ENCODE measurements around the gene AGAP2. TPM values are rescaled to one million over a fixed set of nuclear protein-coding genes. Genes with fewer than 3 reads are reported as not detected.

Gene AGAP2
- total RNA-seq, 1 donor from 2014 or later, result 1.7 TPM

- peaks cover 100% of the 10 kb centered on the region for H3K27me3 ChIP-seq
- Mint-ChIP-seq H3K27ac (no peak overlapping the region), H3K27me3 (ENCODE audit: insufficient read depth, low read depth) (peaks cover 54% of the 10 kb centered on the region)
Observed at GRCh38 chr12:57732270-57732669, 6.3 kb downstream of the AGAP2 start.

GRCh38 chr12:57731411-57732080 lies 7.0 kb downstream of the AGAP2 start:
- Histone ChIP-seq H2AFZ (replicated peaks) (no peak overlapping the region), H3K36me3 (no peaks in the 10 kb centered on the region), H3K27ac (no peak overlapping the region), H3K4me3 (no peak overlapping the region), H3K4me1 (peaks cover 13% of the 10 kb centered on the region), H3K27me3 (peaks cover 100% of the 10 kb centered on the region), H4K20me1 (ENCODE audit: low read depth) (peaks cover 48% of the 10 kb centered on the region), H3K9ac (no peak overlapping the region), H3K9me3 (ENCODE audit: low read depth) (no peaks in the 10 kb centered on the region), H3K79me2 (ENCODE audit: low read depth) (no peaks in the 10 kb centered on the region), H3K4me2 (no peak overlapping the region), H3F3A (ENCODE audit: low read depth) (peaks cover 12% of the 10 kb centered on the region)
- DNase-seq (ENCODE audit: low spot score), result no peak
- H3K9me3 Mint-ChIP-seq, result peaks cover 5% of the 10 kb centered on the region
- TF ChIP-seq EZH2phosphoT487 (IDR thresholded peaks at IDR 0.05), result no peak
- TF ChIP-seq EZH2 (IDR thresholded peaks at IDR 0.05), result no peak
- no peak for TF ChIP-seq CTCF (IDR thresholded peaks at IDR 0.05)
- H3K27ac Mint-ChIP-seq, result no peak overlapping the region
- peaks cover 6% of the 10 kb centered on the region for H3K36me3 Mint-ChIP-seq
- peaks cover 50% of the 10 kb centered on the region for H3K27me3 Mint-ChIP-seq (ENCODE audit: insufficient read depth, low read depth)
- H3K4me1 Mint-ChIP-seq, result peaks cover 24% of the 10 kb centered on the region
- H3K4me3 Mint-ChIP-seq, result no peak overlapping the region

More at GRCh38 chr12:57732270-57732669, 6.3 kb downstream of the AGAP2 start:
- peaks cover 5% of the 10 kb centered on the region for H3K9me3 Mint-ChIP-seq
- H3K4me3 Mint-ChIP-seq, result no peak overlapping the region
- H3K27ac ChIP-seq, result no peak overlapping the region
- DNase-seq (ENCODE audit: low spot score), result no peak
- no peak overlapping the region for H3K9ac ChIP-seq
- no peak overlapping the region for H3K4me3 ChIP-seq
- H3K36me3 Mint-ChIP-seq, result peaks cover 6% of the 10 kb centered on the region
- H4K20me1 ChIP-seq (ENCODE audit: low read depth), result peaks cover 48% of the 10 kb centered on the region
- H3K4me1 ChIP-seq, result peaks cover 10% of the 10 kb centered on the region
- H2AFZ ChIP-seq (replicated peaks), result no peak overlapping the region
- H3K9me3 ChIP-seq (ENCODE audit: low read depth), result no peaks in the 10 kb centered on the region
- TF ChIP-seq EZH2phosphoT487 (IDR thresholded peaks at IDR 0.05), result no peak
- no peak for TF ChIP-seq EZH2 (IDR thresholded peaks at IDR 0.05)
- TF ChIP-seq CTCF (IDR thresholded peaks at IDR 0.05), result no peak
- no peaks in the 10 kb centered on the region for H3K36me3 ChIP-seq
- peaks cover 28% of the 10 kb centered on the region for H3K4me1 Mint-ChIP-seq
- no peak overlapping the region for H3K4me2 ChIP-seq
- H3F3A ChIP-seq (ENCODE audit: low read depth), result peaks cover 19% of the 10 kb centered on the region
- no peaks in the 10 kb centered on the region for H3K79me2 ChIP-seq (ENCODE audit: low read depth)

- no peak for DNase-seq (ENCODE audit: low spot score)
- Mint-ChIP-seq H3K27ac (no peak overlapping the region), H3K4me3 (no peak overlapping the region), H3K27me3 (ENCODE audit: insufficient read depth, low read depth) (peaks cover 50% of the 10 kb centered on the region), H3K36me3 (peaks cover 6% of the 10 kb centered on the region), H3K9me3 (peaks cover 7% of the 10 kb centered on the region), H3K4me1 (peaks cover 19% of the 10 kb centered on the region)
- H4K20me1 ChIP-seq (ENCODE audit: low read depth), result peaks cover 37% of the 10 kb centered on the region
- H3K4me2 ChIP-seq, result no peak overlapping the region
- peaks cover 5% of the 10 kb centered on the region for H3K4me1 ChIP-seq
- no peak overlapping the region for H3K9ac ChIP-seq
- H3K4me3 ChIP-seq, result no peak overlapping the region
- no peak overlapping the region for H2AFZ ChIP-seq (replicated peaks)
- peaks cover 2% of the 10 kb centered on the region for H3F3A ChIP-seq (ENCODE audit: low read depth)
- TF ChIP-seq EZH2 (IDR thresholded peaks at IDR 0.05) (no peak), EZH2phosphoT487 (IDR thresholded peaks at IDR 0.05) (no peak), CTCF (IDR thresholded peaks at IDR 0.05) (no peak)
- no peaks in the 10 kb centered on the region for H3K79me2 ChIP-seq (ENCODE audit: low read depth)
- no peak overlapping the region for H3K27ac ChIP-seq
- no peaks in the 10 kb centered on the region for H3K36me3 ChIP-seq
- no peaks in the 10 kb centered on the region for H3K9me3 ChIP-seq (ENCODE audit: low read depth)
- H3K27me3 ChIP-seq, result peaks cover 100% of the 10 kb centered on the region
Observed at GRCh38 chr12:57730336-57731067, 8.0 kb downstream of the AGAP2 start.

Measured in neural progenitor cell (in vitro differentiated cells).